ENCODE results near the gene ADAM22.

ADAM22 gene

DNA sequence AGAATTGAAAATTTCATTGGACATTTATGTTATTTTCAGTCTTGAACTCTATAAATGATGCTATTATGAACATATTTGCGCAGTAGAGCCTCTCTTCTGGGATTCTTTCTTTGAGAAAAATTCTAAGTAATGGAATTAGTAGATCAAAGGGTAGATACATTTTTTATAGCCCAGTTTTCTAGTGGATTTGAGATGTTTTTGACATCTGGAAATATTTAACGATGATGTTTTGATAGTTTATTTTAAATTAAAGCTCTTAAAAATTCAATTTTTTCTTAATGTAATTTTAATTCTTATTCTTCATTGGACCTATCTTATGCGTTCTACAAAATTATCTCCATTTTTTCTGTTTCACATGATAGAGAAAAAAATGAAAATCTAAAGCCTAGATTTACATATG lies 103.0 kb downstream of the ADAM22 start:
- DNase-seq (ENCODE audit: low read depth, low spot score), result no peak

DNA sequence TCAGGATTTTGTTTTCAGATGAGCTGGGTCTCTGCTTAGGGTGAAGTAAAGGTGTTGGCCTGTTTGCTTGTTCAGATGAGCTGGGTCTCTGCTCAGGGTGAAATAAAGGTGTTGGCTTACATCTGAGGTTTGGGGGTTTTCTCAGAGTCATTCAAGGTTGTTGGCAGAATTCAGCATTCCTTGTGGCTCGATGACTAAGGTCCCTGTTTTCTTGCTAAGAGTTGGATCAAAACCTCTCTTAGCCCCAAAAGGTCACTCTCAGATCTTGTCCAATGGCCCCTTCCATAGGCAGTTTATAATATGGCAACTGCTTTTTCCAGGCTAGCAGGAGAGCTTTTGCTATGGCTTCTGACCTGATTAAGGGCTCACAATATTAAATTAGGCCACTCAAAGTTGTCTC lies 106.6 kb downstream of the ADAM22 start:
- DNase-seq (ENCODE audit: low read depth, low spot score), result peak; percentile 87

DNA sequence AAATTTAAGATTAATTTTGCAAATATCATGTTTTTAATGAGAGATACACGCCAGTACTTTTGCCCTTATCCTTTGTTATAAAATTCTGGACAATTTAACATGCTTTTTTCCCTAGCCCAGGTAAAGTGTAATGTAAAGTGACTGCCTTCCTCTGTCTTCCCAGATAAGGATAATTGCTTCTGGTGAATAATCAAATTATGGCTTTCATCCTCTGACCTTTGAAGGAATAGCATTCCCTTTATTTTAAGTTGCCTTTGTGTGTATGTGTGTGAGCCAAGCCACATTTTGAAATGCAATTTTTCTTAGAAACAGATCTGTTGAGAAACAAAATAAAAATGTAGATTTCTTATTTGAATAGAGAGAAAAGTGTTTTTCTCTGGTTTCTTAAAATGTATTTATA lies 107.5 kb downstream of the ADAM22 start:
- DNase-seq (ENCODE audit: low read depth, low spot score), result no peak

DNA sequence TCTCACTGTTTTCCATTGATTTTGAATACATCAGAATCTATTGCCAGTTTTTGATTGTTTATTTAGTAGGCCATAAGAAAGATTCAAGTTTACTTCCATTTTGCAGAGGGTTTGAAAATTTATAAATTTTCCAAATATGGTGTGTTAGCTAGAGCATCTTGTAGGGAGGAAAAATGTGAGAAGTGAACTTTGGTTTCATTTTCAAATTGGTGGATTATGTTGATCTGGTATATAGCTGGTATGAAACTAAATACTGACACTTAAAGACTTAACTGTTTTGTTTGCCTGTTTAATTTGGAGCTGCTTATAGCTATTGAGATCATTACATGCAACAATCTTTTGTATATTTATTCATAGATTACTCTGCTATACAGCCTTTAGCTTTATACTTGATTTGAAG lies 108.1 kb downstream of the ADAM22 start:
- no peak for DNase-seq (ENCODE audit: low read depth, low spot score)

DNA sequence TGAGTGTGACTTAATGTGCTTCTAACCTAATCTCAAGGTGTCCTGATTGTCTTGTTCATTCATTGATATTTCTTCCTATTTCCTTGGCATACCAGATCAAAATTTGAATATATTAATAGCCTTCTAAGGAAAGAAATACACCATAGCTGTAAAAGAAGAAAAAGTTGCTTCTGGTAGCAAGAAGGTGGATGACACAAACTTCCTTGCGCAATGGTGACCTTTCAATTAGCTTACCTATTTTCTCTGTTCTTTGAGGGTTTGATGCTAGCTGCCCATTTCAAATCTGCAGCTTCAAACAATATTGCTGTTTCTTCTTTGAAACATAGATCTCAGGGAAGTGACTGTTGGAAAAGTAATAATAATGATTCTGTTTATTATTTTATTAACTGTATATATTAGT lies 108.8 kb downstream of the ADAM22 start:
- DNase-seq (ENCODE audit: low read depth, low spot score), result no peak

DNA sequence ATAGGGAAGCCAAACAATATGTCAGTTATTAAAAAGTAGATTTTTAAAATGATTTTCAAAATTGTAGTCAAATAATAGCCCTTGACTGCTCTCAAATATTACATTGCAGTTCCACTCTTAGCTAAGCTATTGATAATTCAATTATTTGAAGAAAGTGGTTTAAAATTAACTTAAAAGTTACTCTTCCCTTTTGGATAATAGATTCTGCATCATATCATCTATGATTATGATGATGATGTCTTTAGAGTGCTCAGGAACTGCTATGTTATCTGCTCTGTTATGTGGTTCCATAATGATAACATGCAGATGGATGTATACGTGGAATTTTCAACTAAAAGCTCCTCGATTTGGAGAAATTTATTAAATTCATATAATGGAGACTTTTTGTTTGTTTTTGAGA lies 110.0 kb downstream of the ADAM22 start:
- DNase-seq (ENCODE audit: low read depth, low spot score), result no peak

DNA sequence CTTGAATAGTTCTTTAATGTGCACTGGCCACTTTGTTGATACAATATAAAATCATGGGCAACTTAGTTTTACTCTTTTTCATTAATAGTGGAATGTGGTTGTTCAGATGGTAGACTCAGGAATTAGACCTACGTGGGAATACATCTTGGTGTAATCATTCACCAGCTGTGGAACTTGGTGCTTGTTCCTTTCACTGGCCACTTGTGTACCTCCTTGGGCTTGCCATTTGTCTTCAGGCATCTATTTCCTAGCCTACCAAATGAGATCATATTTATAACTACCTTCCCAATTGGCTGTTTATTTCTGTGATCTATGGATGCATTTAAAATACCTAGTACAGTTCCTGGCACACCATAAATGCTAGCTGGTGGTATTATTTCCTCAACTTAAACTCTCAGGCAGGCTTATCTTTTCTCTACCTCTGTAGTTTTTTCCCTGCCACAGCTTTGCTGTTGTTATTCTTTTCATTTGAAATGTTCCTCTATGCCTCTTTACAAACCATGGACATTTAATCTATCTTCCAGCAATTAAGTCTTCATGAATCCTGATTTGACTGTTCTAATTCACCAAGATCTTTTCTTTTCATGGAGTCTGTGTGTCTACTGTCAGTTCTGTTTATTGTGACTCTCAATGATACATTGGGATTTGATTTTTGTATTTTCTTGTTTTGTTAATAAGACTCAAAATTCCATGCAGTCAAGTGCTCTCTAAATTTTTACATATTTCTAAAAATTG lies 113.0 kb downstream of the ADAM22 start:
- DNase-seq (ENCODE audit: low read depth, low spot score), result no peak

DNA sequence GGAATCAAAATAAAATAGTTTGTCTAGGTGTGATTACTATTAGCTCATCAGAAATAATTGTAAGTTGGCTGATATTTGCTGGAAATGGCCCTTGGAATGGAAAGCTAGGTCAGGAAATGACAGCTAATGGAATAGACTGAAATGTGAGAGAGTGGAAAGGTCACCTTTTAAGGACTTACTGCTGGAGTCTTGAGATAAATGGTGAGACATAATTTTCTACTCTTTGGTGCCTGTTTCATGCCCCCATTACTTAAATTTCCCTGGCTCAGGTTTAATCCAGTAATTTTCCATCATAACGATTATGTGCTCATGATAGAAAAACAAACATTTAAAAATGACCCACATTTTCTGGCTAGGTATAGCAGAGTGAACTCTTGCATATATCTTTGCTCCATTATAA lies 123.6 kb downstream of the ADAM22 start:
- DNase-seq (ENCODE audit: low read depth, low spot score), result no peak

DNA sequence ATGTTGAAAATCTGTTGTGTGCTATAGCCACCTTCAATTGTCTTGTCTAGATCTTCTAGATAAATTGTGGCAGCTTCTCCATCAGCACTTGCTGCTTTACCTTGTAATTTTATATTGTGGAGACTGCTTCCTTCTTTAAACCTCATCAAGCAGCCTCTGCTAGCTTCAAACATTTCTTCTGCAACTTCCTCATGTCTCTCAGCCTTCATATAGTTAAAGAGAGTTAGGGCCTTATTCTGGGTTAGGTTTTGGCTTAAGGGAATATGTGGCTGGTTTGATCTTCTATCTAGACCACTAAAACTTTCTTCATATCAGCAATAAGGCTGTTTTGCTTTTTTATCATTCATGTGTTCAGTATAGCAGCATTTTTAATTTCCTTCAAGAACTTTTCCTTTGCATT lies 128.2 kb downstream of the ADAM22 start:
- DNase-seq (ENCODE audit: low read depth, low spot score), result no peak

DNA sequence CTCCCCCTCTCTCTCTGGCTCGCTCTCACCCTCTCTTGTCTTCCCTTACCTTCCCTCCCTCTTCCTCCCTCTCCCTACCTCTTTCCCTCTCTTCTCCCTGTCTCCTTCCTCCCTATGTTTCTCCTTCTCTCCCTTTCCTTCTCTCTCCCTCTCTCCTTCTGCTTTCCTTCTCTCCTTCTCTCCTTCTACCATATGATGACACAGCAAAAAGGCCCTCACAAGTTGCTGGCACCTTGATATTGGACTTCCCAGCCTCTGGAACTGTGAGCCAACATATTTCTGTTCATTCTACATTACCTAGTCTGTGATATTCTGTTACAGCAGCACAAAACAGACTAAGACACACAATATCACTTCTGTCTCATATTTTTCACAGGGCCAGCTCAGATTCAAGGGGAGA lies 135.0 kb downstream of the ADAM22 start:
- DNase-seq (ENCODE audit: low read depth, low spot score), result no peak

DNA sequence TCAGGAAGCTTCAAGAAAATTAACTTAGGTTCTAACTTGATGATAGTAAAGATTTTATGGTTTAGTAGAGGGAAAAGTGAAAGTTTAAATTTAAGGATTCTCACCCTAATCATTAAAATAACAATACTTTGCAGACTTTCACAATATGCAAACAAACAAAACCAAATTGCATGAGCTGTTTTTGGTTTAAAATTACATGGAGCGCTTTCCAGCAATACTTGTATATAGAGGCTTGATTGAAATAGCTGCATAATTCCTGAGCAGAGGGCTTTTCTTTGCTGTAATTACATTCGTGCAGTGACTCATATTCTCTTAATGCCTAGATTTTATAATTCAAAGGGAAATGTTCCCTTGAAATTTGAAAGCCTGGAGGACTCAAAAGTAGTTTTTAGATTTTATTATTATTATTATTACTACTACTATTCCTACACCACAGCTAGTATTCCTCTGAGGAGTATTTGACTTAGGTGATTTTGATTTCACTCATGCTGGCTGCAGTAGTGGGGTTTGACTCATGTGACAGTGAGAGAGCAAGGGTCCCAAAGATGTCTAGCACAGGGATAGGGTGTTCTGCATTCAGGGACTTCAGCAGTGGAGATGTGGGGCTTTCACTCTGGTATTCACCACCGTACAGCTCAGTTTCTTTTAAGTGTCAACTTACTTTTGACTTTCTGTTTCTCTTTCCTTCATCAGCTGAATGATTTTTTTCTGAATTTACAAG lies 138.1 kb downstream of the ADAM22 start:
- no peak for DNase-seq (ENCODE audit: low read depth, low spot score)

DNA sequence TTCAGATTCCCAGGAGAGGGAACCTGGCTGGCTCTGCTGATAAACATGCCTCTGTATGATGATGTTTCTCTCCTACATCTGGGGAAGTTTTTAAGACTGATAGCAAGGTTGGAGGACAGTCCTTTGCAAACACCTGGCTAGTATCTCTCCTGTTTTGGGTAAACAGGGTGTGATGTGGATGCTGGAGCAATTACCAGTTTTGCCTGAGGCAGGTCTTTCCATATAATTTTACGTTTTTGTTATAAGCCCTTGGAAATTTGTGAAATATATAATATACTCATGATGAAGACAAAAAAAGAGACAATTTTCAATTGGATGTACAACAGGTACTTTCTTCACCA lies 138.6 kb downstream of the ADAM22 start:
- DNase-seq (ENCODE audit: low read depth, low spot score), result no peak

DNA sequence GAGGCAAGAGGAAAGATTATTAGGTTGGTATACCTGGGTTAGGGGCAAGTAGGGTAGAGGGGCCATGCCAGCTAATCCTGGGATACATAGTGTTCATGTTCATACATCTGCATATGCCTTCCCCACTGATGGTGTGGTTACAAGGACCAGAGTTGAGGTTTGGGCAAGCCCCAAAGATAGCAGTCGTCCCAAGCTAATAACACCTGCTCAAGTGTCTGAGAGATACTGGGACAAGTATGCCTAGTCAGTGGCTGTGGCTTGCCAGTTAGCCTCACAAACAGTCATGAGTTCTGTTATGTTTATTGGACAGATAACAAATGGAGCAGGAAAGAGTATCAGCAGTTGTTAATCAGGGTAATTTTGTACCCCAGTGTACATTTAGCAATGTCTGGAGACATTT lies 139.6 kb downstream of the ADAM22 start:
- DNase-seq (ENCODE audit: low read depth, low spot score), result no peak

DNA sequence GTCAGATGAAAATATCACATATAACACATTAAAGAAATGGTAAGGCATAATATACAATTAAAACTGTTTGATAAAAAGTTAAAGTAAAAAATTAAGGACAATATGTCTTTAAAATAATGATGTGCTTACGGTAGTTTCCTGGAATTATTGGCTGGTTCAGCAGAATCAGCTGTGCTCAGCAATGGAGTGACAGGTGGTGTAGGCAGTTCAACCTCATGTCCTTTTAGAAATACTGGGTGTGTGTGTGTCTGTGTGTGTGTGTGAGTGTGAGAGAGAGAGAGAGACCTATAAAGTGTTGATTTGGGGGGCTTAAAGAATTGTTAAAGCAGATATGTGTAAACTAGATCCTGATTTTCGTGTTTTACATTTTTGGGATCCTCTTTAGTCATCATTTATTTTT lies 141.2 kb downstream of the ADAM22 start:
- no peak for DNase-seq (ENCODE audit: low read depth, low spot score)

DNA sequence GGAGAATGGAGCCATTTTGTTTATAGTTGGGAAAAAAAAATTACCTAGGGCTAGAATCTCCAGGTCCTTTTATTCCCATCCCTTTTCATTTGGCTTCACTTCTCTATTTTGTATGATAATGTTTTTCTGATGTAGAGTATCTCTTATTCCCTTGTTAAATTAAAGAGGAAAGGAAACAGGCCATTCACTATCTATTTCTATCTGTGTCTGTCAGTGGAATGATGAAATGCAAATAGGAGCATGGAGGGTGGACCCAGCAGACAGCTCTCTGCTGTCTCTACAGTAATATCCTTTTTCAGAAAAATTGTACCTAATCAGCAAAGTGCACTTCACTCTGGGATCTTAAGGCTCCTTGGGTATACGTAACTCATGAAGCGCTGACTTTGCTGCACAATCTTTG lies 149.8 kb downstream of the ADAM22 start:
- no peak for DNase-seq (ENCODE audit: low read depth, low spot score)

DNA sequence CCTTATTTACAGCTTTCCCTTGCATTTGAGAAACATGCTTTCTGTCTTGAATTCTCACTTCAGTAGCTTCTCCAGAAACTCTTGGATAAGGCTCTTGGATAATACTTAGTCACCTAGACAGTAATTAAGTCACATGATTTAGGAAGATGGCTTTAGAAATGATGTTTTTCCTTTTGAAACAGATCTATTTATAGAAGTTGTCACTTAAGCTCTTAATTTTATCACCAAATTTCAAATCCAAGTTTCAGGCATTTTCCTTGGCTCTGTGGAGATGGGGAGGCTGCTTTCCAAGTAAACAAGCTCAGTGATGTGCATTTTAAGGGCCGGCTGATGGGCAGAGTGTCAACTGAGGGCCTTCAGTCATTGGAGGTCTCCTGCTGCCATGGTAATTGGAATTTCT lies 155.5 kb downstream of the ADAM22 start:
- DNase-seq (ENCODE audit: low read depth, low spot score), result no peak

DNA sequence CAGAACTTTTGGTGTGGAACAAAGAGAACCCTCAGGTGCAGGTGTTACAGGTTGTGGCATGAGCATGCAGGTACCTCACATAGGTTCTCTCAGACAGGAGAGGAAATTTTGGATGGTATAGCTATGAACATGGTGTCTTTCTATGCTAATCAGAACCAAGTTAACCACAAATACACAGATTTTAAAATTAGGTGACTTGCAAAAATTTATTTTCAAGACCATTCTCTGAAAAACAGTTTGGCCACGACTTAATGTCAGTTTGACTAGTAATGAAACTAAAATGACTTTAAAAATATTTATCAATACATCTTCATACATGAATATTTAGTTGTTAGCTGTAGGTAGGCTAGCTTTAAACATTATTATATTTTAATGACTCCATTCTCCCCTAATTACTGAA lies 156.2 kb downstream of the ADAM22 start:
- no peak for DNase-seq (ENCODE audit: low read depth, low spot score)

DNA sequence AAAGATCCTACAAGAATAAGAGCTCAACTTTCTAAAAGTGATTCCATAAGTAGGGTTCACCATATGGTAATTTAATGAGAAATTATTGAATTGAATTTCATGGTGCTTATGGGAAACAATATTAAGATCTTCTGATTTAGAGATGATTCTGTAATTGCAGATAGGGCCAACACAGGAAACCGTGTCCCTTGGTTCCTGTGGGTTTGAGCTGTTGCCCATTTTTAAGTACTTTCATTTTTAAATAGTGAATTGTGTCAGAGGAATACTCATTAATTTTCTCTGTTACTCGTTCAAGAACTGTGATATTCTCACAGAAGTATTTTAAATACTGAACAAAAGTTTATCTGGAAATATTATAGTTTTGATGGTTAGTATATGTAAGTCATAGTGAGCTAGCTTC lies 156.6 kb downstream of the ADAM22 start:
- DNase-seq (ENCODE audit: low read depth, low spot score), result peak; percentile 9

DNA sequence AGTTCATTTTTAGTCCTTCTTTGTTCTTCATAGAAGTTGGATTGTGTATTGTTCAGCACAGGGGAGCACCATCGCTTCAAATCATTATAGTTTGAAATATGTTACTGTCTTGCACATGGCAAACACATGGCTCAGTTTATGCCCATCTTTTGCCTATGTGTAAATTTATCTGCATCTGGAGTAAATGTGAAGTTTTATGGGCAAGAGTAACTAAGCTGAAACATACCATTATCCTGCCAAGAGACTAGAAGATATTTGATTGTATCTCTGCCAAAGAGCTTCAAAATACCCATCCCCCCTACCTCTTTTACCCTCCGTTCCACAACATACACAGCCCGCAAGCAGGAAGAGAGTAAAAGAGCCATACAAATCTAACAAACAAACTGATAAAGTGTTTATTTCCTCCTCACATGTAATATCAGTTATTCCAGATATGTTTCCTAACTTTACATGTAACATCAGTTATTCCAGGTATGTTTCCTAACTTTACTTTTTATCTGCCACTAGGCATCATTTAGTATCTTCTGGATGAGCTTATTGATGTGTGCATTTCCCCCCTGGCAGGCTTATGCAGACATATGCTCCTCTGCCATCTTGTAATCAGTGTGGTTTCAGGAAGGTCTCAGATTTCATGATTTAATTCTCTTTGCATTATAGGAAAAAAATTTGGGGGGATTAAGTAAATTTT lies 158.1 kb downstream of the ADAM22 start:
- DNase-seq (ENCODE audit: low read depth, low spot score), result no peak

DNA sequence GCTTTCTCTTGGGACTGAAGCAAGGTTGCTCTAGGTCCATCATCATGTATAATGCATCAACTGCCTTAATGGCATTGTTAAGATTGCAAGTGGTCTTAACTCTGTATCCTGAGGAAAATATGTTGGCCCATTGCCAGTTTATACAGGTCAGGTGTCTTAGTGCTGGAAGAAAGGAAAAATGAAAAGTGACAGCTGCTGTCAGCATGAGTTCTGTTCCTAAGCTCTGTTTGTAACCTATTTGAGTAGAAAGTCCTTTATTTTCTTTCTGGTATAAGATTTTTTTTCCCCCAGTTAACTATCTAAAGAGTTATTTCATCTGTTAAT lies 158.6 kb downstream of the ADAM22 start:
- no peak for DNase-seq (ENCODE audit: low read depth, low spot score)

DNA sequence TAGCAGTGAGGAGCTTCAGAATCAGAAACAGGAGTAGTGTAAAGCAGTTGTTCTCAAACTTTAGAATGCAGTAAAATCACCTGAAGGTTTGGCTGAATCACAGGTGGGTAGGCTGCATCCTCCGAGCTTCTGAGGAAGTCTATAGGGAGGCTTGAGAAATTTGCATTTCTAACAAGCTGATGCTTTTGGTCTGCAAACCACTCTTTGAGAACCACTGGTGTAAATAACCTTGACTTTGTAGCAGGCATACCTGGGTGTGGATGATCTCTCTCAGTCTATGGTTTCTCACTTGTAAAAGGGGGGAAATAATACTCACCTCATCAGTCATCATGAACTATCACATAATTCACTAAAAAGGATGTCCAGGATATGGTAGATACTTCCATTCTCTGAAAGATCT lies 167.7 kb downstream of the ADAM22 start:
- DNase-seq (ENCODE audit: low read depth, low spot score), result no peak

DNA sequence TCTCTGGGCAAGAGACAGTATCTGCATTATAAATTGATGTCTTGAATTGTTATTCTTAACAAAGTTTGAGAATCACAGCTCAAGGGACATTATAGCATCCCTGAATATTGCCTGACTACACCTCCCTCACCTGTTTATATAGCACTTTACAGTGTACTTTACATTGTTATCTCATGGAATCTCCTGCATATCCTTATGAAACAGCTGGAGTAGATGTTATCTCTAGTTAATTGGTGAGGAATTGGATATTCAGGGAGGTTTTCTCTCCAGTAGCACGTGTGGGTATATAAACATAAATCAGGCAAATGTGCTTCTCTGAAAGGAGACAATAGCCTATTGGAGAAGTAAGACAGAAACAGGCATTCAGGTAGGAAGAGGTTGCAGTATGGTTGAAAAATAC lies 168.6 kb downstream of the ADAM22 start:
- DNase-seq (ENCODE audit: low read depth, low spot score), result no peak

DNA sequence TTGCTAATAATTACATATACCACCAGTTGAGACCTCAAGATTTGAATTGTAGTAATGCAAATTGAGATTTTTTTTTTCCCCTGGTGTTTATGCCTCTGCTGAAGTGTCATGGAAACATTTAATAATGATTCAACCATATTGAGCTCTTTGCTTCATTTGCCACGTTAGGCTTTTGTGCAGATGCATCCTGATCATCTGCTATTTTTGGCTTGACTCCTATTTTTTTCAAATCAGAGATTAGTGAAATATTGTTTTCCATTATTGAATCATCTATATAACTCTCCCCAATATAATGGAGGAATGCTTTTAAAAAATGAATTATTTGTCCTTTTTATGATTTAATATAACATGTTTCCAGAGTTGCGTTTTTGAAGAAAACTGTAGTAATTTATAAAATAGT lies 170.7 kb downstream of the ADAM22 start:
- DNase-seq (ENCODE audit: low read depth, low spot score), result no peak
